Nephron (organoid): ENCODE results near the gene SPPL2A.
"Not testable (repeated sequence)": the region's sequence is repeated elsewhere in the genome, so short reads cannot be mapped to it uniquely, and the experiment has no call there.

Source experiments
- H3K27ac Mint-ChIP-seq, 3 experiments: 2 replicates each; pipeline ENCODE4 v1.8.0; 2020; ENCODE audit warnings: mixed read lengths in 3 of 3, mild to moderate bottlenecking in 2 of 3, moderate library complexity in 1 of 3
- H3K27me3 Mint-ChIP-seq: 2 replicates; pipeline ENCODE4 v1.8.0; 2021; ENCODE audit warnings: low read depth, mild to moderate bottlenecking, moderate library complexity, mixed read lengths
- H3K36me3 Mint-ChIP-seq: 2 replicates; pipeline ENCODE4 v1.8.0; 2020; ENCODE audit warnings: low read depth, mixed read lengths
- H3K4me1 Mint-ChIP-seq: 2 replicates; pipeline ENCODE4 v1.8.0; 2020; ENCODE audit warnings: mixed read lengths
- H3K4me3 Mint-ChIP-seq, 3 experiments: 2 replicates each; pipeline ENCODE4 v1.8.0; 2020; ENCODE audit warnings: mild to moderate bottlenecking in 3 of 3, mixed read lengths in 3 of 3, moderate library complexity in 2 of 3
- H3K9me3 Mint-ChIP-seq: 2 replicates; pipeline ENCODE4 v1.8.0; 2020; ENCODE audit warnings: mixed read lengths
- TF ChIP-seq, protein P1 (sequence below), 3 experiments: fragments of 200-600 bp; sonication (generic); IDR thresholded peaks; one replicate each; pipeline ENCODE4 v1.5.0; 2021; ENCODE audit warnings: antibody characterized with exemption in 3 of 3; ENCODE audit not compliant: unreplicated experiment in 3 of 3

Gene SPPL2A

DNA sequence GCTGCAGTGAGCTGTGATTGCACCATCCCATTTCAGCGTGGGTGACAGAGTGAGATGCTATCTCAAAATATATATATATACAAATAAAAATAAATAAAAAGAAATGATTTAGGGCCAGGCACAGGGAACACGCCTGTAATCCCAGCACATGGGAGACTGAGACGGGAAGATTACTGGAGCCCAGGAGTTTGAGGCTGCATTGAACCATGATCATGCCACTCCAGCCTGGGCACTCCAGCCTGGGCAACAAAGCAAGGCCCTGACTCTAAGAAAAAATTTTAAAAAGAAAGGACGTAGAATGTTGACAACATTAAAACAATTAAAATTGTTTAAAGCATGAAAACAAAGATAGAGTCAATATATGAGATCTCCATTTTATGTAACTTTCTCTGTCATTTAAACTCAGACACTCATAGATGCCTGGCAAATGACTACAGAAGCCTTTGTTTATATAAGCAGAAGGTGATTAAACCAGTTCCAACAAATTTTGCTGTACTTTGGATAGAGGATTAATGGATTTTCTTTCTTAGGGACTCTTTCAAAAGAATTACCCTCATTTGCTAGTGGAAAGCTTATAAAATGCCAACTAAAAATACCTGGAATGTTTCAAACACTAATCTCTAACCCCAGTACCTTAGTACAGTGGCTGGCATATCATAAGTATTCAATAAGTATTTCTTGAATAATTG, 68.3 kb downstream of the SPPL2A start:
- Mint-ChIP-seq H3K27ac (no peak overlapping the region), H3K36me3 (peaks cover 8% of the 10 kb centered on the region), H3K9me3 (no peaks in the 10 kb centered on the region), H3K4me1 (no peaks in the 10 kb centered on the region), H3K4me3 (no peak overlapping the region), H3K27me3 (no peaks in the 10 kb centered on the region)
- TF ChIP-seq, protein P1, sequence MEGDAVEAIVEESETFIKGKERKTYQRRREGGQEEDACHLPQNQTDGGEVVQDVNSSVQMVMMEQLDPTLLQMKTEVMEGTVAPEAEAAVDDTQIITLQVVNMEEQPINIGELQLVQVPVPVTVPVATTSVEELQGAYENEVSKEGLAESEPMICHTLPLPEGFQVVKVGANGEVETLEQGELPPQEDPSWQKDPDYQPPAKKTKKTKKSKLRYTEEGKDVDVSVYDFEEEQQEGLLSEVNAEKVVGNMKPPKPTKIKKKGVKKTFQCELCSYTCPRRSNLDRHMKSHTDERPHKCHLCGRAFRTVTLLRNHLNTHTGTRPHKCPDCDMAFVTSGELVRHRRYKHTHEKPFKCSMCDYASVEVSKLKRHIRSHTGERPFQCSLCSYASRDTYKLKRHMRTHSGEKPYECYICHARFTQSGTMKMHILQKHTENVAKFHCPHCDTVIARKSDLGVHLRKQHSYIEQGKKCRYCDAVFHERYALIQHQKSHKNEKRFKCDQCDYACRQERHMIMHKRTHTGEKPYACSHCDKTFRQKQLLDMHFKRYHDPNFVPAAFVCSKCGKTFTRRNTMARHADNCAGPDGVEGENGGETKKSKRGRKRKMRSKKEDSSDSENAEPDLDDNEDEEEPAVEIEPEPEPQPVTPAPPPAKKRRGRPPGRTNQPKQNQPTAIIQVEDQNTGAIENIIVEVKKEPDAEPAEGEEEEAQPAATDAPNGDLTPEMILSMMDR (IDR thresholded peaks at IDR 0.05; ENCODE audit: unreplicated experiment in 3 of 3), result no peak

DNA sequence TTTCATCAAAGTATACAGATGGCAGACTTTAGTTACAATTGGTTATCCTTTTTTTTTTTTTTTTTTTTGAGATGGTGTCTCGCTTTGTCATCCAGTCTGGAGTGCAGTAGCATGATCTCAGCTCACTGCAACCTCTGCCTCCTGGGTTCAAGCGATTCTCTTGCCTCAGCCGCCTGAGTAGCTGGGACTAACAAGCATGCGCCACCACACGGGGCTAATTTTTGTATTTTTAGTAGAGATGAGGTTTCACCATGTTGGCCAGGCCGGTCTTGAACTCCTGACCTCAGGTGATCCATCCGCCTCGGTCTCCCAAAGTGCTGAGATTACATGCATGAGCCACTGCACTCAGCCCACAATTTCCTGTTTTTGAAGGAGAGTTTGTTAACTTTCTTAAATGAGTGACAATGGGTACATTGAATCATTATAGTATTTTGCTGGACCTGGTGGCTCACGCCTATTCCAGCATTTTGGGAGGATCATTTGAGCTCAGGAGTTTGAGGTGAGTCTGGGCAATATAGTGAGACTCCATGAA, 70.8 kb downstream of the SPPL2A start:
- not testable (repeated sequence) for H3K4me3 Mint-ChIP-seq, H3K27ac Mint-ChIP-seq, H3K27me3 Mint-ChIP-seq, H3K4me1 Mint-ChIP-seq, H3K9me3 Mint-ChIP-seq, H3K36me3 Mint-ChIP-seq

DNA sequence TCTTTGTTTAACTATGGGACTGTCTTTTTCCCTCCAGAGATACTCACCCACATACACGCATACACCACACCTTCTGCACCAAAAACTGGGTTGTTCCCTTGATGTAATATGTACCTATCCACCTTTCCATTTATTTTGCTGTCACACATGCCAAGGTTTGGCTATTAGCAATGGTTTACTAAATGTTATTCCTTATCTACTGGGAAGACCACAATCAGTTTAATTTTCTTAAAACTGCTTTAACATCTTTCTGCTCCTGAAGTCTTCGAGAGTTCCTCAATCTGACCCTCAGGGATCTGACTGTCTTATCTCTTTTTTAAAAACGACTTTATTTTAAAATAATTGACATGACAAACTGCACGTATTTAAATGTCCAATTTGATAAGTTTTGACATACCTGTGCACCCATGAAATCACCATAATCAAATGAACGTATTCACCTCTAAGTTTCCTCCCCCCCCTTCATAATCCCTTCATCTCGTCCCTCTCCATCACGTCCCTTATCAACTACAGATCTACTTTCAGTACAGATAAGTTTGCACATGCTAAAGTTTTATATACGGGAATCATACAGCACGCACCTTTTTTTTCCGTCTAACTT, 78.1 kb downstream of the SPPL2A start:
- TF ChIP-seq, protein P1 (IDR thresholded peaks at IDR 0.05; ENCODE audit: unreplicated experiment in 3 of 3), result no peak
- Mint-ChIP-seq H3K9me3 (no peaks in the 10 kb centered on the region), H3K4me1 (peaks cover 23% of the 10 kb centered on the region), H3K27ac (peak overlapping the region; percentile 97 to 99 (median 98)), H3K4me3 (peak overlapping the region; percentile 89 to 100 (median 91)), H3K36me3 (peaks cover 14% of the 10 kb centered on the region), H3K27me3 (no peaks in the 10 kb centered on the region)

DNA sequence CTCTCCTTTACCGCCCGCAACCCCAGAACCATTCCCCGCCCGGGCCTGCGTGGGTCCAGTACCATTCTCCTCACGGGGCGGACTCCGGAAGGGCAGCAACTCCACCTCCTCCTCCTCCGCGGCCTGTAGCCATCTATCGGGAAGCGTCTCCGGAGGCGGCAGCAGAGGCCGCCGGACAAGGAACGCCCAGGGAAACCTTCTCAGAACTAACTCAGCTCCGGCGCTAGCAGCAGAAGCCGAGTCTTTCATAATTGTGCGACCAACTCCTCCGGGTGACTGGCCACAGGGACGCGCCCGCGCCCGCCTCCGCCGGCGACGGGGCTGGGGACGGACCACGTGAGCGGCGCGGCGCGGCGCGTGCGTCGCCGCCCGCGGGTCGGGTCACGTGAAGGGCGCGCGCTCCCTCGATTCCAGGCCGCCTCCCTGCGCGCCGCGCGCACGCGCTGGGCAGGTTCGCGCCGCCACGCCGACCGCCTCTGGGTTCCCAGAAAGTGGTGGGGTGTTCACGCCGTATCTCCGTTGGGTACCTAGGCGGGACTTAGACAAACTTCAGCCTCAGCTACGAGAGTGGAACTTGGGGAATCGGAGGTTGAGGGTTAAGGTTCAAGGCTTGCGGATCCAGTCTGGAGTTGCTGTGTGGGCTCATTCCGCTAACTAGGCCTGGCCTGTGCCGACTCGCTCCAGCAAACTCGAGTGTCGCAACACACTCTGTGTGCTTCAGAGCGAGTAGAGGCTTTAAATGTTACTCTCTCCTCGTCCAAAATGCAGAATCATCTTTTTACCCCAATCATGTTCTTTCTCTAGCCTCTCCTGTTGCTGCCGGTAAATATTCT, 78.8 kb downstream of the SPPL2A start, which contains the start of gene TRPM7:
TRPM7 (minus strand) TSS at position 329 of the 833 bp plus-strand sequence; CDS start at position 65, 264 bp downstream.
- Mint-ChIP-seq H3K4me1 (peaks cover 23% of the 10 kb centered on the region), H3K9me3 (no peaks in the 10 kb centered on the region), H3K27me3 (no peaks in the 10 kb centered on the region), H3K36me3 (peaks cover 15% of the 10 kb centered on the region), H3K27ac (peak within 1 kb of the TSS; percentile 97 to 99 (median 98)), H3K4me3 (peak within 1 kb of the TSS; percentile 91 to 100 (median 100))
- TF ChIP-seq, protein P1 (IDR thresholded peaks at IDR 0.05; ENCODE audit: unreplicated experiment in 3 of 3), result no peak

DNA sequence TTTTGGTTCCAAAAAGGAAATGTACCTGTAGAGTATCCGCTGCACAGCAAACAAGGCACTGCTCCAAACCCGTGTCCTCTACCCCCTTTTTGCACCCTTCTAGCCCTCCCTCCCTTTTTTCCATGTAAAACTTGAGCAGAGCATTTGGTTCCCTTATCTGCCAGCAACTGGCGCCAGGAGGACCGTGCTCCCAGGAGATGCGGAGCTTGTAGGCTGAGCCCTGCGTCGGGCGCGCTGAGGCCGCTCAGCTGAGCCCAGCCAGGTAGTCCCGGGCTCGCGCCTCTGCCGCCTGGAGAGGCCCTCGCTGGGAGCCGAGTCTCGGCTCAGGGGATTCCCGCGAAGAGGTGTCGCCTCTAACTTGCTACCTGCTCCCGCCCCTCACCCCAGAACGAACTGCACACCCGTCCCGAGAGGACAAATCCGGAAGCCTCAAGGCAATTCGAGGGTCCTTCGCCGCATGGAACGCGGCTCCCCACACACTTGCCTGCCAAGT, 79.5 kb downstream of the SPPL2A start:
- Mint-ChIP-seq H3K27ac (peak overlapping the region; percentile 97 to 99 (median 98)), H3K4me3 (peak overlapping the region; percentile 91 to 100 (median 100)), H3K36me3 (peaks cover 21% of the 10 kb centered on the region), H3K9me3 (no peaks in the 10 kb centered on the region), H3K27me3 (no peaks in the 10 kb centered on the region), H3K4me1 (peaks cover 23% of the 10 kb centered on the region)
- TF ChIP-seq, protein P1 (IDR thresholded peaks at IDR 0.05; ENCODE audit: unreplicated experiment in 3 of 3), result no peak
